ENCODE data around the gene EPHA3.

The EPHA3 gene

DNA sequence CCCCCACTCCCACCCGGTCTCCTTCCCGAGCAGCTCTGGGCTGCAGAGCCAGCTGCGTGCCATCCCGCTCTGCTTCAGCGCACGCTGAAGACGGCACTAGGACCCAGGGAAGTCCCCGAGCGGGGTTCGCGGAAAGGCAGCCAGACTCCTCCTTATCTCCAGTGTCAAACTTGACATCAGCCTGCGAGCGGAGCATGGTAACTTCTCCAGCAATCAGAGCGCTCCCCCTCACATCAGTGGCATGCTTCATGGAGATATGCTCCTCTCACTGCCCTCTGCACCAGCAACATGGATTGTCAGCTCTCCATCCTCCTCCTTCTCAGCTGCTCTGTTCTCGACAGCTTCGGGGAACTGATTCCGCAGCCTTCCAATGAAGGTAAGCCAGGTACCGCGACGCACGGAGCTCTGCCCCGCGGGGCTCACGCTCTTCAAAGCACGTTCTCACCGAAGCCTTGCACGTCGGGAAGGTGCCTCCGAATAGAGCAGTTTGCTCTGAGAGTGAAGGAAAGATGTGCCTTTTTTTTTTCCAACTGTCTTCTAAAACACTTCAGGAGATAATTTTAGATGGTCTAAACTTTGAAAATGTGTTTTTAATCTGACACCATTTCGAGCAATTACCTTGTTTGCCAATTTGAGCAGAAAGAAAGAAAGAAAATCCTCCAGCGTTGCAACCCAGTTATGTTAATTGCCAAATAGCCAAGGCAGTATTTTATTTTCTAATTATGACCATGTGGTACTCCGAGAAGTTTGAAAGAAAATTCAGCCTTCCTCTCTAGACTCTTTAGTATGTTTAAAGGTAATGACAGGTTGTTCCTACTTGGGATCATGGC is at the start of gene EPHA3:
EPHA3 (plus strand) TSS at position 161 of the 830 bp plus-strand sequence; CDS start at position 289, 128 bp downstream.
- DNase-seq (ENCODE audit: low read depth in 1 of 2, low spot score in 1 of 2), result no peak

DNA sequence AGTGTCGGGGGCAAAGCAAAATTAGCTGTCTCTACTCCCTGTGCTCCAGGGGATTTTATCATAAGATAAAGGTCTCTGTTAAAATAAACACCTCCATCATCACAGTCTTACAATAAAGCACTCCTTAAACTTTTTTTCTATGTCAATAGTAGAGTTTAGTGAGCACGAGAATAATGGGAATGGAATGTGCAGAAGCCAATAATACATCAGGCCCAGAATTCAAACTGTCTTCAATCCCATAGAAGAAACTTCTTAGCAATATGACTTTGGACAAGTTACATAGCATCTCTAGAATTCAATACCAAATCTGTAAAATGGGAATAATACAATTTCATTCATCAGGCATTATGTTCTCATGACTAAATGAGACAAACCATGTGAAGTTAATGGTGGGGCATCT is 49.0 kb upstream of the EPHA3 start:
- DNase-seq (ENCODE audit: low read depth in 1 of 2, low spot score in 1 of 2), result no peak

- DNase-seq (ENCODE audit: low read depth in 1 of 2, low spot score in 1 of 2), result no peak
Observed at GRCh38 chr3:89059211-89059925, 48.1 kb upstream of the EPHA3 start.

DNA sequence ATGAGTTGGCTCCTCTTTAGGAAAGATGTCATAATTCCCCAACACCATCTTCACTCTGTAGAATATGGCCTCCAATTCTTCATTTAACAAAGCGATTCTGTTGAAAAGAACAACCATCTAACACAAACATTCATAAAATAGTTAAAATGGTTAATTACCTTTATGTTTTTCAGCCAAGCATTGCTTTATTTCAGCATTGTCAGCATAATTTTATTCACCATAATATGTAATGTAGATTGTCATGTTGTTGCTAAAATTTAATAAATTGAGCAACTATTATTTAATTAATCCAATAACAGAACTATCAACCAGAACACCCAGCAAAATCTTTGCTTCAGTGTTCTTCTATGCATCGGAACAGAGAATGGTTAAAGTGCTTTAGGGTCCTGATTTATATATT is 46.2 kb upstream of the EPHA3 start:
- DNase-seq (ENCODE audit: low read depth in 1 of 2, low spot score in 1 of 2), result no peak

- no peak for DNase-seq (ENCODE audit: low read depth in 1 of 2, low spot score in 1 of 2)
Observed at GRCh38 chr3:89067736-89068135, 39.7 kb upstream of the EPHA3 start.

- no peak for DNase-seq (ENCODE audit: low read depth in 1 of 2, low spot score in 1 of 2)
Observed at GRCh38 chr3:89072642-89073041, 34.8 kb upstream of the EPHA3 start.

DNA sequence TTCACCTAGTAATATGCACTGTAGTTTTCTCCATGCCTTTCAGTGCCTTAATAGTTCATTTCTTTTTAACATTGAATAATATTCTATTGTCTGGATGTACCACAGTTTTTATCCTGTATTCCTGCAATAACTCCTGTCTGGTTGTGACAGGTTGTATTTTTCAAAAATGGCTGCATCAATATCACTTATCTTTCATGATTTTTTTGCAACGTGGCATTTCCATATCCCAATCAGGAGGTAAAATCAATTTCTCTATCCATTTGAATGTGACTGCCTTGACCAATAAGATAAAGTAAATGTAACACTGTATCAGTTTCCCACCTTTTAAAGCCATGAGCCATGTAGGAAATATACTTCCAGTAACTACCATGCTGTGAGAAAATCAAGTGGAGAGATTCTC is 27.5 kb upstream of the EPHA3 start:
- no peak for DNase-seq (ENCODE audit: low read depth in 1 of 2, low spot score in 1 of 2)

DNA sequence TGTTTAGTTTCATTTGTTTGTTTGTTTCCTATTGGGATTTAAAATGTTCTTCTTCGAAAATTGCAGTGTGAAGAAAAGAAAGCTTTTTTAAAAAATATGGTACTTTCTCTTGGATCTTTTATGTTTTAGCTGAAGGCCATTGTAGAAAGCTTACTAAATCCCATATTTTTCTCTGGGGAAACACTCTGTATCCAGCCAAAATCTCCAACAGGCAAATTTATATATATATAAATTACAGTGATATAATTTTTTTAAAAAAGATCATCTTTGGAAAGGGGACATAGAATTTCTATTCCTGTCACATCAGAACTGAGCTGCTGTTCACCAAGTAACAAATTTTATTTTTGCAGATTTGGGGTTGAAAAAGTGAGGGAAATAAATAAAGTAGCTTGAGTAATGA is 19.6 kb upstream of the EPHA3 start:
- DNase-seq (ENCODE audit: low read depth in 1 of 2, low spot score in 1 of 2), result no peak

GRCh38 chr3:89098173-89098572 is 9.2 kb upstream of the EPHA3 start:
- no peak for DNase-seq (ENCODE audit: low read depth in 1 of 2, low spot score in 1 of 2)

GRCh38 chr3:89098964-89099585 is 8.3 kb upstream of the EPHA3 start:
- no peak for DNase-seq (ENCODE audit: low read depth in 1 of 2, low spot score in 1 of 2)

GRCh38 chr3:89101251-89101650 is 6.2 kb upstream of the EPHA3 start:
- DNase-seq (ENCODE audit: low read depth in 1 of 2, low spot score in 1 of 2), result no peak

DNA sequence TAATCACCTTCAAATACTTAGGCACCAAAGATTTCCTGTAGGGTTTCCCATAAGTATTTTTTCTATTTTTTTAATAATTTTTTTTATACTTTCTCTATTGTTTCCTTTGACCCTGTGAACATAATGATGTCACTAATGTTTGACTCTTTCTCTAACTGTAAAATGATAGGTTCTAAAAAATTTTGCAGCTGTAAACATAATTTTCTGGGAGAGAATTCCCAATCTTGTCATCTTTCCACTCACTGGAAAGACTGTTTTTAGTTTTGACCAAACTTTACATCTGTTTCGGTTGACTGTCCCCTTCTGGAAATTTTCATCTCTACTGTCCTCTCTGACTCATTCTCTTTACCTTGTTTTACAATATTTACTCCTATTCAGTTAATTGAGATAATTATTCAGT is 5.5 kb upstream of the EPHA3 start:
- DNase-seq (ENCODE audit: low read depth in 1 of 2, low spot score in 1 of 2), result no peak

DNA sequence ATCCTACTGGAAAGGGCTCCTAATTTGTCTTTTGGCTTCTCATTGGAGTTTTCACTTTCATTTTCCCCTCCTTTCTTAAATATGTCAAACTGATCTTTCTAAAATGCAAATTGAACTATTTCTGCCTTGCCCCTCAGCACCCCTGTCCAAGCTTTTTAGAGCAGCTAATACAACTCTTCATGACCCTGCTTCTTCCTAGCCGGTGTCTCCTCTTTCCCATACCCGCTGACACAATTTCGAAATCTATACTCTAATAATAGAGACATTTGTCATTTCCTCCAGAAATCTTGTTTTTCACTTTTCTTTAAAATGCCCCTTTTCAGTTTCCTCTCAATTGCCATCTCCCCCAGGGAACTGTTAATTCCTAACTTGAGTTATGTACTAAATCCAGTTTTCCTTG is 2.9 kb upstream of the EPHA3 start:
- DNase-seq (ENCODE audit: low read depth in 1 of 2, low spot score in 1 of 2), result no peak

- no peak for DNase-seq (ENCODE audit: low read depth in 1 of 2, low spot score in 1 of 2)
Observed at GRCh38 chr3:89105503-89105902, 1.9 kb upstream of the EPHA3 start.

DNA sequence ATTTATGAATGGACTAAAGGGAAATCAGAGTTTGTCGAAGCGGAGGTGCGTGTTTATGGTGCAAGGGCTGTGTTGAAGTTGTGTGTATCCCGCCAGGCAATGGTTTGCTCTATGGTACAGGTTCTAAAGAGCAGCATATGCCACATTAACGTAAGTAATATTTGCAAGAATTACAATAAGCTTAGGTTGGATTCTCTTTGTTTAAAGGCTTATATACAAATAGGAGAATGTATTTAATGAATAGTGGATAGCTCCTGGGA is 800 bp downstream of the EPHA3 start:
- no peak for DNase-seq (ENCODE audit: low read depth in 1 of 2, low spot score in 1 of 2)

DNA sequence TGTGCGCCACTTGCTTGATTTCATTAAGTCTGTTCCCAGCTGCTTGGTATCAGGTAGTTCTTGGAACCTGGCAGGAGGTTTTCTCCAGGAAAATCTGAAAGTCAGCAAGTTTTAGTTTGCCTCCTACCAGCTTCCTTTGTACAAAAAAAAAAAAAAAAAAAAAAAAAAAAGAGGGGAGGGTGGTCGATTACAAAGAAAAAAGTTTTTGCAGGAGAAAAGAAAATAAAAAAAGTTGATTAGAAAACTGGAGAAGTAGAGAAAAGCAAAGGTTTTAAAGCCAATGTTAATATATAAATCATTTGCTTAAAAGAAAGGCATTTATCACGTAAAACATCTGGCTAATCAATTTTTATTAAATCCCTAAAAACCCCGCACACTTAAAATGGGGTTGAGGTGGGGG is 5.9 kb downstream of the EPHA3 start:
- no peak for DNase-seq (ENCODE audit: low read depth in 1 of 2, low spot score in 1 of 2)

DNA sequence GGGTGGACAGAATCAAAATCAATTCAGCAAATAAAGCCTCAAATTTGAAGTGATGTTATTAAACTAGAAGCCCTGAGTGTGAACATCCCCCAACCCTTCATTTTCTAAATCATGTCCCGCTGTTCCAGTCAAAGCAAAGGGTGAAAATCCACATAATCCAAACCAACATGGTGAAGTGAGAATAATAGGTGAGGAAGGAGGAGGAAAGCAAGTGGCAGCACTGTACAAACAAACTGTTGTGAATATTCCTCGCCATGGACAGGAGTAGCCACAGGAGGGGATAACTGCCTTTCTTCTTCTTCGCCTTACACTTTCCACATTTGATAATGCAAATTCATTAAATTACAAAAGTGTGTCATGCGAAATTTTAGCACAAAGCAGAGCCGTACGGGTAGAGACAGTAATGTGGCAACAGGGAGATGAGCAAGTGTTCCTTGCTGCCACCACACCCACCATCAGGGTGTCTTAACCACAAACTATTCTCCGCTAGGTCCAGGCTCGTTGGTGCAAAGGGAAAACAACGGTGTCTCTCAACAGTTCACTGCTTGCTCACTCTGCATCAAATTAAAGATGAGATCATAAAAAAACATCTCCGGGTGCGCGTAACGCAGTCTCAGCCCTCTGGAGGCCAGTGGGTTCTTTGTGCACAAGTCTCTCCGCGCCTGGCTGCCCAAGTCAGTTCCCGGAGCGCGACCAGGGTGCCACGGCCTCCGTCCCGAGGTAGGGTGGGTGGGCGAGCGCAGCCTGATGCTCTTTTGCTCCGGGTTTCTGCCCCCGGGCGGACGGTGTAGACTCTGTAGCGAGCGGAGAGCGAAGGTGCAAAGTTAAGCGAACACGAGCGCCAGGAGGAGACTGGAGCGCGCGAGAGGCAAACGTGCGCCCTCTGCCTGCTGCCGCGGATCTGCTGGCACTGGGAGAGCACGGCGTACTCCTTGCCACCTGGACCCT is 6.7 kb downstream of the EPHA3 start:
- no peak for DNase-seq (ENCODE audit: low read depth in 1 of 2, low spot score in 1 of 2)

DNA sequence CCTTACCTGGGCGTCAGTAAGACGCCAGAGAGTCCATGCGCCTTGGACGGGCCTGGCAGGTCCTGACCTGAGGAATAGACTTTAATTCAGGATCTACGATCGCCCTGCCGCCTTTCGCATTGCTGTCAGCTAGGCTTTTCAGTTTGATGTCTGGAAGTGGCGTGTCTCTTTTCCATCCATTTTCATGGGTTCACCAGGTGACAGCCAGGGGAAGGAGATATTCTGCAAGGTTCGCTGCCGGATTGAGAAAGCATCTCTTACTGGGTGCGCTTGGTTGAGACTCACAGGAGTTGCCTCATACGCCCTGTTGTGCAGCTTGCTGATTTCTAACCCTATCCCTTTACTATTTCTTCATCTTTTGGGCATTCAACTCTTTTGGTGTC is 7.4 kb downstream of the EPHA3 start:
- no peak for DNase-seq (ENCODE audit: low read depth in 1 of 2, low spot score in 1 of 2)

GRCh38 chr3:89116476-89116875 is 9.1 kb downstream of the EPHA3 start:
- DNase-seq (ENCODE audit: low read depth in 1 of 2, low spot score in 1 of 2), result no peak

DNA sequence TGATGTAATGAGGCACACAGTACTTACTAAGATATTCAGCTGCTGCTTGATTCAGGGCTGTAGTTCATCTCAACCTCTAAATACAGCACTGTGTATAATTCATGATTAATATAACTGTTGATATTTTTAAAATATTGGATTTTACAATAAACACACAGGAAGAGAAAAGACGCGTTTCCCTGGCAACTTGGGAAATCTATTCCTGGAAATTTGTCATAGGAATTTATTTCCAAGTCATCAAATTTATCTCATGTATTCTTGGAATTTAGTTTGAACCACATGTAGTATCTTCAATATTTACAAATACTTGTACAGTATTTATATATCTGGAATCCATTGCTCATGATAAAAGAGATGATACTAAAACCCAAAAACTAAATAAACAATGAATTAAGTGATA is 30.6 kb downstream of the EPHA3 start:
- no peak for DNase-seq (ENCODE audit: low read depth in 1 of 2, low spot score in 1 of 2)

DNA sequence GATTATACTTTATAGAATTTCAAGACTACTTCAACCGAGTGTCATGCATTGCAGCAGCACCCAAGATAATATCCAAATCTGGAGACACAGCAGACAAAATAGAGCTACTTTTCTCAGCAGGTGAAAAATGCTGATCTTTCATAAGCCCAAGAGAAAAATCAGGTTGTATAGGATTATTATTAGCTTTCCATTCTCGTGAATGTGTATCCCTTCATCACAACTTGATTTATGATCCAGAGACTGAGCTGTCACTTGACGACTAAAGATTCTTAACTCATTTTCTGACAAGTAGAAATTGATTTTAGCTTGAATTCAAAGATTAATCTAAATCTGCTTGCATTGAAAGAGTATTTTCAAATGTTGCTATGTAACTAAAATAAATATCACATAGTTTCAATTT is 32.4 kb downstream of the EPHA3 start:
- no peak for DNase-seq (ENCODE audit: low read depth in 1 of 2, low spot score in 1 of 2)

Measured in activated T-helper 1 cell treated with anti-CD3 and anti-CD28 coated beads, Interleukin-2, amount 50 U/mL, for 16 hours (primary cell).